ENCODE results near the gene ZNRF3. TPM values are rescaled to one million over a fixed set of nuclear protein-coding genes. Genes with fewer than 3 reads are reported as not detected.
A peak's percentile ranks its signal among the peaks of the same experiment; 100 is the strongest.
"Not testable (repeated sequence)": the region's sequence is repeated elsewhere in the genome, so short reads cannot be mapped to it uniquely, and the experiment has no call there.

The ZNRF3 gene
- total RNA-seq, 1 donor from 2014 or later, result 7.3 TPM

DNA sequence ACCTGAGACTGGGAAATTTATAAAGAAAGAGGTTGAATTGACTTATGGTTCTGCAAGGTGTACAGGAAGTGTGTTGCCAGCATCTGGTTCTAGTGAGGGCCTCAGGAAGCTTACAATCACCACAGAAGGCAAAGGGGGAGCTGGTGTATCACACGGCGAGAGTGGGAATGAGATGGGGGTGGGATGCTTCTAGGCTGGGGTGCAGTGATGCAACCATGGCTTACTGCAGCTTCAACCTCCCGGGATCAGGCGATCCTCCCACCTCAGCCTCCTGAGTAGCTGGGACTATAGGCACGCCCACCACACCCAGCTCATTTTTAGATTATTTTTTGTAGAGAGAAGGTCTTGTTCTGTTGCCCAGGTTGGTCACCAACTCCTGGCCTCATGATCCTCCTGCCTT is 117.3 kb downstream of the ZNRF3 start:
- DNase-seq (ENCODE audit: low spot score in 2 of 2) (no peak), FAIRE-seq (no peak)

GRCh38 chr22:29002603-29003002 is 119.2 kb downstream of the ZNRF3 start:
- FAIRE-seq (no peak), DNase-seq (ENCODE audit: low spot score in 2 of 2) (no peak)

DNA sequence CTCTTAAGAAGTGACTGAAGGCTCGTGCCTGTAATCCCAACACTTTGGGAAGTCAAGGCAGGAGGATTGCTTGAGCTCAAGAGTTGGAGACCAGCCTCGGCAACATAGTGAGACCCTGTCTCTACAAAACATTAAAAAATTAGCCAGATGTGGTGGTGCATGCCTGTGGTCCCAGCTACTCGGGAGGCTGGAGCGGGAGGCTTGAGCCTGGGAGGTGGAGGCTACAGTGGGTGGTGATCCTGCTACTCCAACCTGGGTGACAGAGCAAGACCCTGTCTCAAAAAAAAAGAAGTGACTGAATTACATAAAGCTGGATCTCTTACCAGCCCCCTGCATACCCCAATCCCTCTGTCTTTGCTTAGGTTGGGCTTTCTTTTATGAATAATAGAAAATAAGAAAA is 120.2 kb downstream of the ZNRF3 start:
- DNase-seq (ENCODE audit: low spot score in 2 of 2), result no peak
- FAIRE-seq, result no peak

GRCh38 chr22:29003975-29004646 is 120.7 kb downstream of the ZNRF3 start:
- DNase-seq (ENCODE audit: low spot score in 2 of 2) (no peak), FAIRE-seq (no peak)

DNA sequence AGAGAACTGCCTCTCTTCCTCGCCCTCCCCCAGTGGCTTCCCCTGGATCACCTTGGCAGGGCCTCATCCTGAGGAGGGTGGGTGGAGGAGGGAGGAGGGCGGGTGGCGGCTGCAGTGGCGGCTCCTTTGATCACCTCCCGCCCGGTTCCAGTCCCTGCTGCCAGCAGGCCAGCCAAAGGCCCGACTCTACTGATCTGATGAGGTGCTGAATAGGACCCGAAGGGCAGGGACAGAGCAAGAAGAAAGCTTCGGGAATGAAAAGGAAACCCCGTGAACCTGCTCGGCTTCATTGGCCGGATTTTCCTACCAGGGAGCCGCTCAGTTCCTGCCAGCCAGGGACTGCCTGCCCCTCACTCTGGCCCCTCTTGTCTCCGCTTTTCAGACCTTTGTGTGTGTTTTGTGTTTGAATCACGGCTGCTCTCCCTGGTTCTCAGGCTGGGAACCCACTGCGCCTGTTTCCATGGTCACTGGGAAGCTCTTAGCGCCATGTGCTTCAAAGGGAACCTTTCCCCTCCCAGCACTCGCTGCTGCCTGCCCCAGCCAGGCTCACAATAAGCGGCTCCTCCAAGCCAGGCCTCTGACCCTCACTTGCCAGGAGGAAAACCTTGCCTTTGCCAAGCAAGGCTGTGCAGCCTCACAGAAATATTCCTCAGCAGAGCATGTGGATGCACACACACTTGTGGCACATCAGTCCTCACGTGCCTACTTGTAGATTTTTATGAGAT is 121.4 kb downstream of the ZNRF3 start:
- FAIRE-seq, result no peak
- peak in 1 of 2 donors; percentile 44 for DNase-seq (ENCODE audit: low spot score in 2 of 2)

GRCh38 chr22:29005754-29006153 is 122.4 kb downstream of the ZNRF3 start:
- FAIRE-seq; DNase-seq (ENCODE audit: low spot score in 2 of 2): not testable (repeated sequence)

DNA sequence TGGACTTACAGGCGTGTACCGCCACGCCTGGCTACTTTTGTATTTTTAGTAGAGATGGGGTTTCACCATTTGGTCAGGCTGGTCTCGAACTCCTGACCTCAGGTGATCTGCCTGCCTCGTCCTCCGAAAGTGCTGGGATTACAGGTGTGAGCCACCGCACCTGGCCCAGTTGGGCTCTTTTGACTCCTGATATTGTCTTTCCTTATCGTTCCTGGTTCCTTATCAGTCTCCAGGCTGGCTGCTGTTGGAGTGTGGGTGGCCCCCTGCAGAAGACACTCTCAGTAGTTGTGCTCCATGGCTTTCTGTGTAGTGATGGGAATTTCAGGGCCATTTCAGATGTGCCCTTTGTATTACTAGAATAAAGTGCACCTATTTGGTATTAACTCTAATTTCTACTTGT is 123.0 kb downstream of the ZNRF3 start:
- DNase-seq (ENCODE audit: low spot score in 2 of 2) (no peak), FAIRE-seq (no peak)

GRCh38 chr22:29009148-29009547 is 125.8 kb downstream of the ZNRF3 start:
- DNase-seq (ENCODE audit: low spot score in 2 of 2) (no peak), FAIRE-seq (no peak)

DNA sequence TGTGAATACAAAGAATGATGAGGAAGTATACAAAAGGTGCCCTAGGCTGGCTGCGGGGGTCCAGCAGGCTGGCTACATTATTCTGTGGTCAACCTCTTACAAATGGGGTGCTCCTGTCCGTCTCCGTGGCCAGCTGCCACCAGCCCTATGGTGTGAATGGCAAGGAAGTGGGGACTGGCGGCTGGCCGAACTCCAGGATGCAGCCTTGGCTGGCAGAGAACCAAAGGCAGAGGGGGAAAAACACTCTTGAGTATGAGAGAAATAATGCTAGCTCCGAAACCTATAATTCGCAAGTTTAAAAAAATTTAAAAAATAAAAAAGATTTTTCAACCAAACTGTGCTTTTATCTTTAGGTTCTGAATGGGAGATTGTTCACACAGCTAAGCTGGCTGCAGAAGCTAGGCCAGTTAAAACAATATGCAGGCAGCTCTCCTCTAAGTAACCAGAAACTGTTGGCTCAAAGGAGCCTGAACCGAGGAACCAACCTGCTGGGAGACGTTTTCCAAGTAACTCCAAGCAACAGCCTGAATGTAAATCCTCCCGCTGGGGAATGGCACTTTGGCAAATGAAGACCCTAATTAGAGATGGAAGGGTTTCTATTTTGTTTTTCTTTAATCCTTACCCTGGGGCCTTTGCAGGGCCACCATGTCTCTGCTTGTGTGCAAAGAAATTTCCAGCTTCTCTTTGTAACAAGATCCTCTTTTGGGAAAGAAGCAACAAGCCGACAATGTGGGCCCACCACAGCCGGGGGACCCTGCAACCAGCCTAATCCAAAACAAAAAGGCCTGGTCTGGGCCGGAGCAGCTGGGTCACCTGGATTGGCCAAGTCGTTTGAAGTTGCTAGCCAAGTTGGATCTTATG is 128.1 kb downstream of the ZNRF3 start:
- DNase-seq (ENCODE audit: low spot score in 2 of 2) (no peak), FAIRE-seq (no peak)

DNA sequence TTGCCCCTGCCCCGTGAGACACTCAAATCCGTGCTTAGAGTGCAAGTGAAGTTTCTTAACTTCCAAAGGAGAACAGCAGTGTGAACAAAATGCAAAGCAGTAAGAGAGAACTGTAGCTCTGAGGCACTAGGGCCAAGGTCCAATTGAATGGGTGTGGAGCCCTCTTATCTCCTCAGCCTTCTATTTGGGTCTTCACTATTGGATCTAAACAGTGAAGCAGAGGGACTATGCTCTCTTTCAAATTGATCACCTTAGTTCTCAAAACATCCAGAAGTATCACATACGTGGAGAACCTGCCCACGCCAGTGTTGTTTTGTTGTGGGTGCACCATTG is 128.7 kb downstream of the ZNRF3 start:
- DNase-seq (ENCODE audit: low spot score in 2 of 2), result no peak
- no peak for FAIRE-seq

GRCh38 chr22:29012952-29013351 is 129.6 kb downstream of the ZNRF3 start:
- DNase-seq (ENCODE audit: low spot score in 2 of 2) (no peak), FAIRE-seq (no peak)

GRCh38 chr22:29014293-29014692 is 130.9 kb downstream of the ZNRF3 start:
- DNase-seq (ENCODE audit: low spot score in 2 of 2) (no peak), FAIRE-seq (no peak)

DNA sequence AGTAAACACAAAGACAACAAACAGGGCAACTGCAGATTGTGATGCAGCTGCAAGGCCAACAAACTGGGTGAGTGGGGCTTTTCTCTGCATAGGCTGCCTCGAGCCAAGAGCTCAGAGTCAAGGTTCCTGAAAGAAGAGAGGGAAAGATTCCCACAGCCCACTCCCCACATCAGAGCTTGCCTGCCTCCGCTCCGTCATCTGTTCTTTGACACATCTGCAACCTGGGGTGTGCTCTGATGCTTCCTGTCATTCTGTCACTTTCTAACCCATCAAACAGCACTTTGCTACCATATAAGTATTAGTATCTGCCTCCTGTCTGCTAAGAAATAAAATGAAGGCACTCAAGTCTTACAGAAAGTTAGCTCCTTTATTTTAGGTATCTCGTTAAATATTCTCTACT is 131.4 kb downstream of the ZNRF3 start:
- no peak for DNase-seq (ENCODE audit: low spot score in 2 of 2)
- FAIRE-seq, result no peak

DNA sequence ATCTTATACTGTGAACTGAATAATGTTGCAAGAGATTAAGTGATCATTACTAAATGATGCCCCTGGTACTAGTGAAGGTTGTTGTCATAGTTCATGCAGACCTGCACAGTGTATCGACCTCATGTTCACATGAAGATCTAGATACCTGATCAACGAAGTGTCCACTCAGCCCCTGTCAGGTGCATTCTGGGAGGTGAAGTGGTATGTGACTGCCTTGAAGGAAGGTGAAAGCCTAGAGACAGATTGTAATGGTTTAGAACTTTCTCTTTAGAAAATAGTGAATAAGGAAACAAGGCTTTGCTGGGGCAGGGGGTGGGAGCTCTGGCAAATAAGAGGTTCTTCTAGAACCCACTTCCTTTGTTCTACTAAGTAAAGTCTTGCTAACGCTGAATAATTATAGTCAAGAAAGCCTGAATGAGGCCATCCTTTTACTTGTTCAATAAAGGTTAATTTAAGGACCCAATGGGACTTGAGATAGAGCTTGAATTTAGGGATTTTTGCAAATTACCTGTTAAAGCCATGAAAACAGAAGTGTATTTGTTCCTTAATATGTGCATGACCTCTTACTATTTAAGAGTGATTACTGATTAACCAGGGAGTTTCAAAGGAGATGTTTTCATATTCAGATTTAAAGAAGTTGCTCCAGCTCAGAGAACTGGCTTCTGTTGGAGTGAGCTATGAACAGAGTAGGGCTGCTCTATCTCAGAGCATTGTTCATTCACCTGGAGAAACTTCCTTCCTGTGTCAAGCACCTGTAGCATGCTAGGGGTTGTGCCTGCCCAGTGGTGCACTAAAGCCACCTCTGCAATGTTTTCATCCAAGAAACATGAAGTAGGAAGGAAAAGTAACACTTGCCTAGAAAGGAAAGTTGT is 132.9 kb downstream of the ZNRF3 start:
- DNase-seq (ENCODE audit: low spot score in 2 of 2), result no peak
- no peak for FAIRE-seq

DNA sequence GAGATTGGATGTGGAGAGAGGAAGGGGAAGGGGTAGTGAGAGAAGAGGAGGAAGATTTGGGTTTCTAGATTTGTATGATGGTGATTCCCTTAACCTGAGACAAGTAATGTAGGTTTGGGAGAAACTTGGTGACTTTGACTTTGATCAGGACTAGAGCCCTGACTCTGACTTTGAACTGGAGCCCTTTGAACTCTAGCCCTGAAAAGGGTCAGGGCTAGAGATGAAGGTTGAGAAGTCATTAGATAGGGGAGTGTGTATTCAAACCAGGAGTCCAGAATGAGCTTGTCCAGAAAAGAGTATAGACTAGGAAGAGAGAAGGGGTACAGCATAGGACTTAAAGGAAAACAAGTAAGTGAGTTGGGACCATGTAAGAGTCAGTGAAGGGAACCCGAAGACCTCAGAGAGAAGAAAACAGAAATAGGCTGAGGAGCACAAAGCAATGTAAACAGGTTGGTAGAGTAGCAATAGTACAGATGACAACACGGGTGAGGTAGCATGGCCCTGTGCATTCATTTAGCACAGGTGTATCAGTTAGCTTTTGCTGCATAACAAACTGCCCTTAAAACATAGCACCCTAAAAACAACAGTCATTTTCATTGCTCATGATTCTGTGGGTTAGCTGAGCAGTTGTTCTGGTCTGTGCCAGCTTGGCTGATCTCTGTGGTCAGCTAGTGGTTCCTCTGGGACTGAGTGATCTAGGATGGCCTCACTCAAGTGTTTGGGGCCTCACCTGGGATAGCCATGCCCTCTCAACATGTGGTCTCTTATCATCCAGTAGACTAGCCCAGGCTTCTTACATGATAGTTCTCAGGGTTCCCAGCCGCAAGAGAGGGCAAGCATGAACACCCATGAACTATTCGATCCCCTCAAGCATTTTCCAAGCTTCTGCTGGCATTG is 135.2 kb downstream of the ZNRF3 start:
- FAIRE-seq, result no peak
- no peak for DNase-seq (ENCODE audit: low spot score in 2 of 2)

DNA sequence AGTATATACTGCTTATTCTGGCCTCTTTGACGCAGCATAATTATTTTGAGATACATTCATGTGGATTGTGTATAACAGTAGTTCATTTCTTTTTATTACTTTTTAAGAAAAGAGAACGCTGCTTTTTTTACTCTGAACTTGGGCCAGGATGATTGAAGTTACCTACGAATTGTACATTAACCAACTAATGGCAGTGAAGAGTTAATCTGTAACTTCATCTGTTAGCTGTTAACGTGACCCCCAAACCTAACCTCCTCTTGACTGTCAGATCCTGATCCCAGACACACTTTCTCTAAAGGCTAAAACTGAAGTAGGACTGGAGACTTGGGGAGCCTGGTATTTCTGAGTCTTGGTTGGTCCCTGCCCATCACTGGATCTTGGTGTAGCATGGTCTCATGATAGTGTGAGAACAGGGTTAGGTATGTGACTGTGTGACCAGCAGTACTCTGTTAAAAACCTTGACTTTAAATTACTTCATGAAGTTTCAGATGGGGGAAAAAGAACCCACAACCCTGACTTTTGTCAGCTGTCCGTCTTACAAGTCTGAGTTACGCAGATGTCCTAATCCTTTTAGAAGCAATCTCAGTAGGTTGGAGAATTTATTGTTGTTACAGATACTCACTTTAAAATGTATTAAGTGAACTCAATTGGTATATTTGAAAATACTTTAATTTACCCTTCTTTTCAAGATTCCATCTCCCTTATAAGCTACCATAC is 138.9 kb downstream of the ZNRF3 start:
- FAIRE-seq (no peak), DNase-seq (ENCODE audit: low spot score in 2 of 2) (no peak)

DNA sequence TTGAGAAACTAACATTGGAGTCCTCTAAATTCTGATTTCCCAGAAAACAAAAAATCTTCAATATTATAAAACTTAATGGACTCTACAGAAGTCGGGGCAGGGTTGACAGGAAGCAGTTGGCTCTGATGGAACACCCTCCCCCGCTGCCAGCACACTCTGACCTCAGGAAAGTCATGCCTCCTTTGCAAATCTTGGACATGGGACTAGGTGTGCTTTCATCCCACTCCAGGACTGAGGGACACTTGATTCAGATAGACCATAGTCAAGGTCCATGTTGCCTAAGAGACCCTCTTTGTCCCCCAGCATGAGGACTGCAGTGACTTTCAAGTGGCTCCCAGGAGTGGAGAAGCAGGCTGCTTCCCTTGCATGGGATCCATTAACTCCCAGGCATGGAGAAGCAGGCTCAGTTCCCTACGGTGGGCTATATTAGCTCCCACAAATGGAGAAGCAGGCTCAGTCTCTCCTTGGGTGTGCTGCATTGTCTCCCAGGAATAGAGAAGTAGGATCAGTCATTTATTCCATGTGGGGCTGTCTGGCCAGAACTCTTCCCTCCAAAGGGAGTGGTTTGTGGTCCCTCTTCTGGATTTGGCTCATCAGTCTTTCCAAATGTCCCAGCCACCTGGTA is 139.9 kb downstream of the ZNRF3 start:
- no peak for DNase-seq (ENCODE audit: low spot score in 2 of 2)
- no peak for FAIRE-seq

DNA sequence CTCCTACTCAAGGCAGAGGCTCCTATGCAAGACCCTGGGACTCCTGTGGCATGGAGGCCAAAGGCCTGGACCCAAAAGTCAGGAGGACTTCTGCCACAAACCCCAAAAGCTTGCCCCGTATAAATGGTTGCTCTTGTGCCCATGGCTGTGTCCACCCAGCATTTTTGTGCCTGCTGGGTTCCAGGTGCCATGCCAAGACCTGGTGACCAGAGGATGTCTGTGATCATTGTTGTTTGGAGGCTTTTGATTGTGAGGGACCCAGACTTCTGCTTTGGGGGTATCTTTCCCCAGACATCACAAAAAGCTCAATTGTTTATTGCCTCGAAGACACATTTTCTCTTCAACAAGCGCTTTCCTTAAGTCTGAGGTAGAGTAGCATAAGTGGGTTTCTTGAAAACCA is 143.2 kb downstream of the ZNRF3 start:
- FAIRE-seq (no peak), DNase-seq (ENCODE audit: low spot score in 2 of 2) (no peak)
